ENCODE data around the gene SCN9A. TPM values are rescaled to one million over a fixed set of nuclear protein-coding genes. Genes with fewer than 3 reads are reported as not detected.

Gene SCN9A
- total RNA-seq, 1 experiment from 2014 or later = 0.07 TPM

- RAD21 ChIA-PET (ENCODE audit: low non-redundant PET in 1 of 2, low total read pairs in 2 of 2, uncharacterized antibody in 2 of 2, unreplicated experiment in 2 of 2) = no interaction called here
- Histone ChIP-seq H4K20me1 (ENCODE audit: insufficient read depth) (no peaks in the 10 kb centered on the region), H3K4me2 (ENCODE audit: low read length) (no peak overlapping the region), H3K27me3 (ENCODE audit: insufficient read depth, low read length) (peaks cover 14% of the 10 kb centered on the region), H2AFZ (ENCODE audit: low read depth, low read length, poor library complexity, severe bottlenecking) (no peak overlapping the region), H3K9me3 (ENCODE audit: control insufficient read depth in 1 of 2, insufficient read depth in 1 of 2, low read depth in 1 of 2, low read length in 2 of 2) (no peaks in the 10 kb centered on the region), H3K9me2 (ENCODE audit: insufficient read depth) (no peaks in the 10 kb centered on the region), H3K36me3 (ENCODE audit: control insufficient read depth in 1 of 2, insufficient read depth in 2 of 2, low read length in 2 of 2) (no peaks in the 10 kb centered on the region), H3K4me1 (ENCODE audit: control insufficient read depth in 1 of 2, insufficient read depth in 2 of 2, low read length in 2 of 2) (no peaks in the 10 kb centered on the region), H3K9ac (ENCODE audit: low read length) (no peak overlapping the region), H3K4me3 (replicated peaks in 1 of 2; ENCODE audit: low read depth in 1 of 2, low read length in 2 of 2) (no peak overlapping the region), H3K79me2 (ENCODE audit: insufficient read depth, low read length) (no peaks in the 10 kb centered on the region), H3K27ac (ENCODE audit: low read depth, low read length) (no peak overlapping the region)
- CTCF ChIA-PET = no interaction called here
- BruUV-seq (replicated peaks) = no TSS peak
- POLR2A ChIA-PET = no interaction called here
- ATAC-seq (no peak), DNase-seq (ENCODE audit: low read depth, low spot score) (no peak)
- TF ChIP-seq SRF (IDR thresholded peaks at IDR 0.05; ENCODE audit: low read depth) (no peak), CTCF (IDR thresholded peaks at IDR 0.05 in 2 of 3, conservative IDR thresholded peaks at IDR 0.05 in 1 of 3; ENCODE audit: borderline replicate concordance in 1 of 3, insufficient read depth in 1 of 3, low read depth in 2 of 3, low read length in 2 of 3) (no peak), JUND (IDR thresholded peaks at IDR 0.05) (no peak), EZH2 (IDR thresholded peaks at IDR 0.05) (no peak), FOSL1 (IDR thresholded peaks at IDR 0.05; ENCODE audit: low read depth) (no peak), ELF1 (IDR thresholded peaks at IDR 0.05; ENCODE audit: borderline replicate concordance, low read depth) (no peak), EGR1 (IDR thresholded peaks at IDR 0.05; ENCODE audit: low read depth) (no peak), TCF7L2 (IDR thresholded peaks at IDR 0.05; ENCODE audit: borderline replicate concordance, extremely low read depth, insufficient read depth, insufficient read length) (no peak), POLR2A (IDR thresholded peaks at IDR 0.05; ENCODE audit: borderline replicate concordance, extremely low read depth, insufficient read depth, insufficient read length) (no peak), ZFX (IDR thresholded peaks at IDR 0.05) (no peak), POLR2AphosphoS5 (IDR thresholded peaks at IDR 0.05; ENCODE audit: low read depth, low read length) (no peak), CBX3 (IDR thresholded peaks at IDR 0.05; ENCODE audit: low read depth) (no peak), ZBTB33 (IDR thresholded peaks at IDR 0.05; ENCODE audit: extremely low read depth, insufficient replicate concordance, low read length) (no peak), YY1 (IDR thresholded peaks at IDR 0.05; ENCODE audit: extremely low read depth, insufficient replicate concordance, low read depth, low read length) (no peak), SP1 (IDR thresholded peaks at IDR 0.05; ENCODE audit: low read depth) (no peak)
- intact Hi-C loops (cut with micrococcal nuclease) = no loop called here
Measured at GRCh38 chr2:166257859-166258258, 117.9 kb downstream of the SCN9A start.
